Osteocyte (in vitro differentiated cells): Measurements from ENCODE around the gene CYBC1. TPM values are rescaled to one million over a fixed set of nuclear protein-coding genes. Genes with fewer than 3 reads are reported as not detected.

ENCODE experiments used
- DNase-seq: peaks from one replicate; pipeline ENCODE4 v3.0.0; 2021; ENCODE audit warnings: mixed read lengths; ENCODE audit not compliant: unreplicated experiment; ENCODE audit errors: extremely low spot score
- H3K27ac Mint-ChIP-seq: one replicate; pipeline ENCODE4 v1.8.0; 2021; ENCODE audit warnings: mild to moderate bottlenecking, mixed read lengths; ENCODE audit not compliant: unreplicated experiment
- H3K27me3 Mint-ChIP-seq: one replicate; pipeline ENCODE4 v1.8.0; 2021; ENCODE audit warnings: mixed read lengths; ENCODE audit not compliant: unreplicated experiment
- H3K36me3 Mint-ChIP-seq: one replicate; pipeline ENCODE4 v1.8.0; 2021; ENCODE audit warnings: mixed read lengths; ENCODE audit not compliant: unreplicated experiment
- H3K4me1 Mint-ChIP-seq: one replicate; pipeline ENCODE4 v1.8.0; 2021; ENCODE audit warnings: mixed read lengths; ENCODE audit not compliant: unreplicated experiment
- H3K4me3 Mint-ChIP-seq: one replicate; pipeline ENCODE4 v1.8.0; 2021; ENCODE audit warnings: mild to moderate bottlenecking, moderate library complexity, mixed read lengths; ENCODE audit not compliant: unreplicated experiment
- H3K9me3 Mint-ChIP-seq: one replicate; pipeline ENCODE4 v1.8.0; 2021; ENCODE audit warnings: mixed read lengths; ENCODE audit not compliant: unreplicated experiment
- total RNA-seq: library from RNA; stranded (reverse); gene quantifications from 2 replicates; pipeline ENCODE4 v1.2.1, GENCODE V29; 2021
- TF ChIP-seq, protein P1 (sequence below): fragments of 200-600 bp; sonication (generic); IDR thresholded peaks from 2 replicates; pipeline ENCODE4 v1.5.0; 2021; ENCODE audit warnings: antibody characterized with exemption, mild to moderate bottlenecking, moderate library complexity

Gene CYBC1
- total RNA-seq, 1 donor from 2014 or later: 78.7 TPM

DNA sequence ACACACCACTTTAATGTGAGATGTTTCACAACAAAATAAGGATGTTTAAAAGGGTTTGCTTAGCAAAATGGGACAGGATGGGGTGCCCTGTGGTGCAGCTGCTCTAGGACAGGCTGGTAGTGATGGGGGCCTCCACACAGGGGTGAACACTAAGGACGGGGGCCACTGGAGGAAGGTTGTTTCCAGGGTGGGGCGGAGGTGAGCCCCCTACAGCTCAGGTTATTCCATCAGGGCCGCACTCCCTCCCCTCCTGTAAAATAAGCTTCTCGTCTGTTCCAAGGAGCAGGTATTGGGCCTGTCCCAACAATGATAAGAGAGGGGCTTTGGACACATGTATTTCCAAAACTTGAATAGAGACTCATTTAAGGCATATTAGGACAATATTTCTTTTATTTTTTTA, 34.3 kb downstream of the CYBC1 start:
- Mint-ChIP-seq H3K4me1 (peaks cover 21% of the 10 kb centered on the region), H3K4me3 (no peak overlapping the region), H3K27ac (no peak overlapping the region), H3K36me3 (peaks cover 7% of the 10 kb centered on the region), H3K27me3 (no peaks in the 10 kb centered on the region), H3K9me3 (no peaks in the 10 kb centered on the region)
- TF ChIP-seq, protein P1, sequence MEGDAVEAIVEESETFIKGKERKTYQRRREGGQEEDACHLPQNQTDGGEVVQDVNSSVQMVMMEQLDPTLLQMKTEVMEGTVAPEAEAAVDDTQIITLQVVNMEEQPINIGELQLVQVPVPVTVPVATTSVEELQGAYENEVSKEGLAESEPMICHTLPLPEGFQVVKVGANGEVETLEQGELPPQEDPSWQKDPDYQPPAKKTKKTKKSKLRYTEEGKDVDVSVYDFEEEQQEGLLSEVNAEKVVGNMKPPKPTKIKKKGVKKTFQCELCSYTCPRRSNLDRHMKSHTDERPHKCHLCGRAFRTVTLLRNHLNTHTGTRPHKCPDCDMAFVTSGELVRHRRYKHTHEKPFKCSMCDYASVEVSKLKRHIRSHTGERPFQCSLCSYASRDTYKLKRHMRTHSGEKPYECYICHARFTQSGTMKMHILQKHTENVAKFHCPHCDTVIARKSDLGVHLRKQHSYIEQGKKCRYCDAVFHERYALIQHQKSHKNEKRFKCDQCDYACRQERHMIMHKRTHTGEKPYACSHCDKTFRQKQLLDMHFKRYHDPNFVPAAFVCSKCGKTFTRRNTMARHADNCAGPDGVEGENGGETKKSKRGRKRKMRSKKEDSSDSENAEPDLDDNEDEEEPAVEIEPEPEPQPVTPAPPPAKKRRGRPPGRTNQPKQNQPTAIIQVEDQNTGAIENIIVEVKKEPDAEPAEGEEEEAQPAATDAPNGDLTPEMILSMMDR: no peak
- no peak for DNase-seq

DNA sequence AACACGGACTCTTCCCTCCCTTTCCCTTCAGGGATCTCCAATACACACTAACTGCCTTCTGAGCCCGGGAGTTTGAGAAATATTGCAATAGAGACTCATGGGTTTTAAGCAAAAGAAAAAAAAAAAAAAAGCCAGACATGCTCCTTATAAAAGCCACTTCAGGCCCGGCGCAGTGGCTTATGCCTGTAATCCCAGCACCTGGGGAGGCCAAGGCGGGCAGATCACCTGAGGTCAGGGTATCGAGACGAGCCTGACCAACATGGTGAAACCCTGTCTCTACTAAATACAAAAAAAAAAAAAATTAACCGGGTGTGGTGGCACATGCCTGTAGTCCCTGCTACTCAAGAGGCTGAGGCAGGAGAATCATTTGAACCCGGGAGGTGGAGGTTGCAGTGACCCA, 34.8 kb downstream of the CYBC1 start:
- no peak overlapping the region for H3K4me3 Mint-ChIP-seq
- peaks cover 21% of the 10 kb centered on the region for H3K4me1 Mint-ChIP-seq
- no peak for DNase-seq
- no peak overlapping the region for H3K27ac Mint-ChIP-seq
- peaks cover 2% of the 10 kb centered on the region for H3K36me3 Mint-ChIP-seq
- TF ChIP-seq, protein P1: no peak
- no peaks in the 10 kb centered on the region for H3K27me3 Mint-ChIP-seq
- no peaks in the 10 kb centered on the region for H3K9me3 Mint-ChIP-seq

DNA sequence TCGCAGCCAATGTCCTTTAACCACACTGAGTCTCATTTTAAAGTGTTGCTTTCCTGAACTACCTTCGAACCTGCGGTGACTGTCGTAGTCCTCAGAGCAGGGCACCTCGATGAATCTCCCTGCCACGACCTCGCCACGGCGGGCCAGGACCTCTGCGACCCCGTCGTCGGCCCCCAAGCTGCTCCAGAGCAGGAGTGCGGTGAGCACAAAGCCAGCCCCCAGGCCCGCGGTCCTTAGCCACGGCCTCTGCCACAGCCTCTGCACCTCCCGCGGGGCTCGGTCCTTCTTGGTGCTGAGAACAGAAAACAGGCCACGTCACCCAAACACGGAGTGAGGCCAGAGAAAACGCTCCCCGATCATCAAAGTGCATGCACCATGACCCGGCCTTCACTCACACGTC, 35.2 kb downstream of the CYBC1 start:
- H3K36me3 Mint-ChIP-seq: peaks cover 2% of the 10 kb centered on the region
- DNase-seq: no peak
- H3K4me3 Mint-ChIP-seq: no peak overlapping the region
- H3K27me3 Mint-ChIP-seq: no peaks in the 10 kb centered on the region
- H3K4me1 Mint-ChIP-seq: peaks cover 21% of the 10 kb centered on the region
- no peaks in the 10 kb centered on the region for H3K9me3 Mint-ChIP-seq
- TF ChIP-seq, protein P1: no peak
- no peak overlapping the region for H3K27ac Mint-ChIP-seq

DNA sequence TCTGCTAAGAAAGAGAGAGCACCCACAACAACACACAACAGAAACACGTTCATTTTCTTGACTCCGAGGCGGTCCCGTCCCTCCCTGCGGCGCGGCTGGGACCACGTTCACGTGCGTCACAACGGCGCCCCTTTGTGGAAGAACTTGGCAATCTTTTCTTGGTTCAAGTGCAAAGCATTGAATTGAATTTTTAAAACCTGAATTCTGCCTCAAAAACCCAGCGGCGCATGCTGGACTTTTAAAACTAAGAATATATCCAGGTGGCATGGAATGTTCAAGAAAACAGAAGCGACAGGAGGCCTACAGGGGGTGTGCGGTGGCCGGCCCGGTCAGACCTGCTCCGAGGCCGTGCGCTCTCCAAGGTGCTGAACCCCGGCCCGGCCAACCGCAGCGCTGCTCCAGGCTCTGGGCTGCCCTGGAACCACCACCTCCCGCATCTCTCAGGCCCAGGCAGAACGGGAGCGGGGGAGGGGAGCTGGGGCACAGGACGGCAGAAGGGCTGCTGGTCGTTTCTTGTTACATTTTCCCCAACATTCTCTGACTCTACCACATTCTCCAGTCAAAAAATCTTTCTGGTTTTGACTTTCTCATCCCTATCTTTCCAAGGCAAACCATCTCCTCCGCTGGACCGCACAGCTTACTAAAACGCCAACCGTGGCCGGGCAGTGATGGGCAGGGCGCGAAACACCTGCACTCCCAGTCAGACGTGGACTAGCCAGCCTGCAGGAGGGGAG, 35.8 kb downstream of the CYBC1 start:
- H3K27me3 Mint-ChIP-seq: no peaks in the 10 kb centered on the region

More for the DNA sequence above, 35.8 kb downstream of the CYBC1 start:
- H3K4me1 Mint-ChIP-seq: peaks cover 21% of the 10 kb centered on the region
- DNase-seq: peak; percentile 92
- TF ChIP-seq, protein P1: peak; percentile 91
- no peaks in the 10 kb centered on the region for H3K9me3 Mint-ChIP-seq
- no peaks in the 10 kb centered on the region for H3K36me3 Mint-ChIP-seq
- no peak overlapping the region for H3K27ac Mint-ChIP-seq
- H3K4me3 Mint-ChIP-seq: no peak overlapping the region
